Panc1 (cell line): ENCODE results near the gene MINDY4.

Experiments
- CTCF ChIP-seq: fragments of 450-650 bp; IDR thresholded peaks from 2 replicates; pipeline ENCODE4 v1.5.1; 2017; ENCODE audit warnings: mild to moderate bottlenecking
- POLR2AphosphoS5 ChIP-seq: IDR thresholded peaks from 2 replicates; pipeline ENCODE4 v1.6.1; 2012; ENCODE audit warnings: mild to moderate bottlenecking, low read depth, low read length, moderate library complexity
- TF ChIP-seq, protein P1 (sequence below), 2 experiments: IDR thresholded peaks; 2 replicates each; pipeline ENCODE4 v1.6.1; 2011 to 2012; ENCODE audit warnings: low read depth in 2 of 2, control low read depth in 1 of 2, low read length in 1 of 2, mild to moderate bottlenecking in 1 of 2, moderate library complexity in 1 of 2; ENCODE audit not compliant: insufficient read depth in 1 of 2

DNA sequence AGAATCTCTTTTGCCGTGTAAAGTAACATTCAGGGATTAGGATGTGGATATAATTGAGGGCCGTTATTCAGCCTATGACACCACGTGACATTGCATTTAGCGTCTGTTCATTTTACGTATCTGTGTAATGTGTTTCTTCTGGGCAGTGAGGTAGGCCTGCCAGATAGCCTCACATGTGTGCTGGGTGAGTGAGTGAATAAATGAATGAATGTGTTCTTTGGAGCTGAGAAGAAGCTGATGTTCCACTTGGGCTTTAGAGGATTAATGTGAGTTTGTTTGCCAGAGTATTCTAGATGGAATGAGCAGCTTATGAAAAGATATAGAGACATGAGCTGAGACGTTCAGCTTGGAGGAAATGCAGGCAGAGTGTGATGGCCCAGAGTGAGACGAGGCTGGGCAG, 55.0 kb downstream of the MINDY4 start:
- TF ChIP-seq CTCF = no peak
- TF ChIP-seq POLR2AphosphoS5 = no peak
- TF ChIP-seq, protein P1, sequence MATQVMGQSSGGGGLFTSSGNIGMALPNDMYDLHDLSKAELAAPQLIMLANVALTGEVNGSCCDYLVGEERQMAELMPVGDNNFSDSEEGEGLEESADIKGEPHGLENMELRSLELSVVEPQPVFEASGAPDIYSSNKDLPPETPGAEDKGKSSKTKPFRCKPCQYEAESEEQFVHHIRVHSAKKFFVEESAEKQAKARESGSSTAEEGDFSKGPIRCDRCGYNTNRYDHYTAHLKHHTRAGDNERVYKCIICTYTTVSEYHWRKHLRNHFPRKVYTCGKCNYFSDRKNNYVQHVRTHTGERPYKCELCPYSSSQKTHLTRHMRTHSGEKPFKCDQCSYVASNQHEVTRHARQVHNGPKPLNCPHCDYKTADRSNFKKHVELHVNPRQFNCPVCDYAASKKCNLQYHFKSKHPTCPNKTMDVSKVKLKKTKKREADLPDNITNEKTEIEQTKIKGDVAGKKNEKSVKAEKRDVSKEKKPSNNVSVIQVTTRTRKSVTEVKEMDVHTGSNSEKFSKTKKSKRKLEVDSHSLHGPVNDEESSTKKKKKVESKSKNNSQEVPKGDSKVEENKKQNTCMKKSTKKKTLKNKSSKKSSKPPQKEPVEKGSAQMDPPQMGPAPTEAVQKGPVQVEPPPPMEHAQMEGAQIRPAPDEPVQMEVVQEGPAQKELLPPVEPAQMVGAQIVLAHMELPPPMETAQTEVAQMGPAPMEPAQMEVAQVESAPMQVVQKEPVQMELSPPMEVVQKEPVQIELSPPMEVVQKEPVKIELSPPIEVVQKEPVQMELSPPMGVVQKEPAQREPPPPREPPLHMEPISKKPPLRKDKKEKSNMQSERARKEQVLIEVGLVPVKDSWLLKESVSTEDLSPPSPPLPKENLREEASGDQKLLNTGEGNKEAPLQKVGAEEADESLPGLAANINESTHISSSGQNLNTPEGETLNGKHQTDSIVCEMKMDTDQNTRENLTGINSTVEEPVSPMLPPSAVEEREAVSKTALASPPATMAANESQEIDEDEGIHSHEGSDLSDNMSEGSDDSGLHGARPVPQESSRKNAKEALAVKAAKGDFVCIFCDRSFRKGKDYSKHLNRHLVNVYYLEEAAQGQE (IDR thresholded peaks at IDR 0.05; ENCODE audit: insufficient read depth in 1 of 2, low read depth in 2 of 2, low read length in 1 of 2) = no peak
